Activated naive CD4-positive, alpha-beta T cell treated with anti-CD3 and anti-CD28 coated beads, Interleukin-2, amount 50 U/mL, for 72 hours (primary cell): ENCODE results near the gene CDKAL1. TPM values are rescaled to one million over a fixed set of nuclear protein-coding genes. Genes with fewer than 3 reads are reported as not detected.
"Not testable (repeated sequence)": the region's sequence is repeated elsewhere in the genome, so short reads cannot be mapped to it uniquely, and the experiment has no call there.

Experiments used
- ATAC-seq, 2 donors: fragments of 150-1000 bp; cut with Tn5 transposase; 2 replicates each; pipeline ENCODE4 v1.10.0; 2021; ENCODE audit warnings: mild to moderate bottlenecking in 2 of 2, moderate library complexity in 2 of 2
- DNase-seq, 2 donors: peaks; one replicate each; pipeline ENCODE4 v3.0.0; 2021 to 2022; ENCODE audit warnings: low spot score in 2 of 2
- H3K27ac Mint-ChIP-seq, 2 donors: one replicate each; pipeline ENCODE4 v1.8.0; 2022; ENCODE audit warnings: mild to moderate bottlenecking in 2 of 2, mixed read lengths in 2 of 2
- H3K36me3 Mint-ChIP-seq, 2 donors: one replicate each; pipeline ENCODE4 v1.8.0; 2022; ENCODE audit warnings: mixed read lengths in 2 of 2
- H3K9me3 Mint-ChIP-seq, 2 donors: one replicate each; pipeline ENCODE4 v1.8.0; 2022; ENCODE audit warnings: mixed read lengths in 2 of 2
- total RNA-seq, 2 donors: library from RNA; stranded (reverse); gene quantifications; one replicate each; pipeline ENCODE4 v1.2.3, GENCODE V29; 2022

CDKAL1 gene
- total RNA-seq, 2 donors from 2014 or later = 24.5 to 30.3 TPM

GRCh38 chr6:21091411-21091810 lies 557.2 kb downstream of the CDKAL1 start:
- Mint-ChIP-seq H3K9me3 (no peaks in the 10 kb centered on the region), H3K36me3 (peaks cover 7 to 9% of the 10 kb centered on the region in 2 donors), H3K27ac (no peak overlapping the region)
- no peak for DNase-seq
- no peak for ATAC-seq

- peak overlapping the region in 1 of 2 donors; percentile 42 for H3K27ac Mint-ChIP-seq
- H3K36me3 Mint-ChIP-seq, ATAC-seq, H3K9me3 Mint-ChIP-seq, DNase-seq: not testable (repeated sequence)
Measured at GRCh38 chr6:21092231-21092772, 558.0 kb downstream of the CDKAL1 start.

- no peak for DNase-seq
- no peak overlapping the region for H3K27ac Mint-ChIP-seq
- peaks cover 7 to 9% of the 10 kb centered on the region in 2 donors for H3K36me3 Mint-ChIP-seq
- ATAC-seq = no peak
- no peaks in the 10 kb centered on the region for H3K9me3 Mint-ChIP-seq
Measured at GRCh38 chr6:21095462-21095861, 561.2 kb downstream of the CDKAL1 start.

- DNase-seq (no peak), ATAC-seq (no peak)
- Mint-ChIP-seq H3K36me3 (peaks cover 5 to 11% of the 10 kb centered on the region in 2 donors), H3K27ac (no peak overlapping the region), H3K9me3 (no peaks in the 10 kb centered on the region)
Measured at GRCh38 chr6:21098134-21098533, 563.9 kb downstream of the CDKAL1 start.

GRCh38 chr6:21098744-21099143 lies 564.5 kb downstream of the CDKAL1 start:
- Mint-ChIP-seq H3K36me3 (peaks cover 5 to 8% of the 10 kb centered on the region in 2 donors), H3K9me3 (no peaks in the 10 kb centered on the region), H3K27ac (no peak overlapping the region)
- no peak for DNase-seq
- ATAC-seq = no peak

GRCh38 chr6:21099338-21100314 lies 565.4 kb downstream of the CDKAL1 start:
- ATAC-seq (no peak), DNase-seq (no peak)
- H3K27ac Mint-ChIP-seq = no peak overlapping the region
- peaks cover 5 to 8% of the 10 kb centered on the region in 2 donors for H3K36me3 Mint-ChIP-seq
- H3K9me3 Mint-ChIP-seq = no peaks in the 10 kb centered on the region

GRCh38 chr6:21100991-21101390 lies 566.7 kb downstream of the CDKAL1 start:
- no peaks in the 10 kb centered on the region for H3K9me3 Mint-ChIP-seq
- no peak overlapping the region for H3K27ac Mint-ChIP-seq
- DNase-seq = no peak
- peaks cover 5 to 8% of the 10 kb centered on the region in 2 donors for H3K36me3 Mint-ChIP-seq
- no peak for ATAC-seq

- DNase-seq (no peak), ATAC-seq (no peak)
- Mint-ChIP-seq H3K9me3 (no peaks in the 10 kb centered on the region), H3K27ac (no peak overlapping the region), H3K36me3 (peaks cover 5 to 8% of the 10 kb centered on the region in 2 donors)
Measured at GRCh38 chr6:21101694-21102093, 567.4 kb downstream of the CDKAL1 start.

- Mint-ChIP-seq H3K36me3 (peaks cover 5 to 8% of the 10 kb centered on the region in 2 donors), H3K9me3 (no peaks in the 10 kb centered on the region), H3K27ac (peak overlapping the region in 1 of 2 donors; percentile 7)
- no peak for DNase-seq
- no peak for ATAC-seq
Measured at GRCh38 chr6:21102201-21102600, 567.9 kb downstream of the CDKAL1 start.

- DNase-seq (no peak), ATAC-seq (no peak)
- Mint-ChIP-seq H3K9me3 (no peaks in the 10 kb centered on the region), H3K27ac (no peak overlapping the region), H3K36me3 (peaks cover 5 to 8% of the 10 kb centered on the region in 2 donors)
Measured at GRCh38 chr6:21102624-21103023, 568.4 kb downstream of the CDKAL1 start.

GRCh38 chr6:21103626-21104224 lies 569.5 kb downstream of the CDKAL1 start:
- DNase-seq = no peak
- Mint-ChIP-seq H3K9me3 (no peaks in the 10 kb centered on the region), H3K27ac (no peak overlapping the region)

GRCh38 chr6:21104288-21104687 lies 570.0 kb downstream of the CDKAL1 start:
- no peak for ATAC-seq

More at GRCh38 chr6:21103626-21104224, 569.5 kb downstream of the CDKAL1 start:
- peaks cover 5 to 8% of the 10 kb centered on the region in 2 donors for H3K36me3 Mint-ChIP-seq
- no peak for ATAC-seq

GRCh38 chr6:21107796-21108195 lies 573.5 kb downstream of the CDKAL1 start:
- DNase-seq = no peak
- ATAC-seq = no peak
- Mint-ChIP-seq H3K36me3 (no peaks in the 10 kb centered on the region), H3K27ac (no peak overlapping the region), H3K9me3 (no peaks in the 10 kb centered on the region)

More at GRCh38 chr6:21104288-21104687, 570.0 kb downstream of the CDKAL1 start:
- no peak for DNase-seq
- H3K9me3 Mint-ChIP-seq = no peaks in the 10 kb centered on the region
- H3K36me3 Mint-ChIP-seq = peaks cover 5 to 8% of the 10 kb centered on the region in 2 donors
- no peak overlapping the region for H3K27ac Mint-ChIP-seq

GRCh38 chr6:21109391-21110178 lies 575.3 kb downstream of the CDKAL1 start:
- no peaks in the 10 kb centered on the region for H3K9me3 Mint-ChIP-seq
- H3K36me3 Mint-ChIP-seq = no peaks in the 10 kb centered on the region
- no peak for ATAC-seq
- H3K27ac Mint-ChIP-seq = no peak overlapping the region
- DNase-seq = no peak

- Mint-ChIP-seq H3K9me3 (no peaks in the 10 kb centered on the region), H3K27ac (no peak overlapping the region), H3K36me3 (no peaks in the 10 kb centered on the region)
- ATAC-seq (no peak), DNase-seq (no peak)
Measured at GRCh38 chr6:21110684-21111083, 576.4 kb downstream of the CDKAL1 start.

- H3K9me3 Mint-ChIP-seq = no peaks in the 10 kb centered on the region
- ATAC-seq = no peak
- no peak for DNase-seq
- no peak overlapping the region for H3K27ac Mint-ChIP-seq
- H3K36me3 Mint-ChIP-seq = no peaks in the 10 kb centered on the region
Measured at GRCh38 chr6:21111093-21111725, 577.0 kb downstream of the CDKAL1 start.
